ENCODE results near the gene RGS11. TPM values are rescaled to one million over a fixed set of nuclear protein-coding genes. Genes with fewer than 3 reads are reported as not detected.

Gene RGS11
- total RNA-seq, 1 experiment from 2014 or later, result 10.2 TPM

GRCh38 chr16:324201-324450 lies 48.4 kb upstream of the RGS11 start:
- in situ Hi-C loops (cut with HindIII; ENCODE audit: low pct_unique_long_range_greater_than_20kb, low sequenced_read_pairs) (no loop called here), intact Hi-C loops (cut with micrococcal nuclease; ENCODE audit: unreplicated experiment) (no loop called here)
- no TSS peak for BruUV-seq (replicated peaks)
- Histone ChIP-seq H3K9me3 (ENCODE audit: control insufficient read depth, insufficient read depth, low read depth, low read length) (no peaks in the 10 kb centered on the region), H3K27me3 (ENCODE audit: control insufficient read depth, insufficient read depth, low read length) (no peaks in the 10 kb centered on the region), H3K4me3 (ENCODE audit: low read depth in 2 of 2, low read length in 2 of 2) (no peak overlapping the region), H3K4me1 (ENCODE audit: control insufficient read depth, insufficient read depth, low read length) (peaks cover 40% of the 10 kb centered on the region), H3K36me3 (ENCODE audit: control insufficient read depth, insufficient read depth, low read length) (no peaks in the 10 kb centered on the region), H3K27ac (ENCODE audit: low read length) (peak overlapping the region; percentile 74; the same call in 1 of the 2 replicates)
- POLR2A ChIA-PET, result interaction anchor here (0.6 kb wide), 1 partner anchor 103 kb away, joined by 6 read pairs; no protein-coding TSS in a partner anchor
- CTCF ChIA-PET, result no interaction called here
- DNase-seq (ENCODE audit: low read depth, low spot score), result no peak
- TF ChIP-seq REST (IDR thresholded peaks at IDR 0.05; ENCODE audit: insufficient read depth in 1 of 2, low read depth in 2 of 2, low read length in 1 of 2) (no peak), TCF7L2 (IDR thresholded peaks at IDR 0.05; ENCODE audit: low read depth, low read length) (no peak), SIN3A (IDR thresholded peaks at IDR 0.05; ENCODE audit: borderline replicate concordance, insufficient read depth, low read depth, low read length) (no peak), POLR2AphosphoS5 (IDR thresholded peaks at IDR 0.05; ENCODE audit: low read depth, low read length) (no peak)
- TF ChIP-seq, protein P1, sequence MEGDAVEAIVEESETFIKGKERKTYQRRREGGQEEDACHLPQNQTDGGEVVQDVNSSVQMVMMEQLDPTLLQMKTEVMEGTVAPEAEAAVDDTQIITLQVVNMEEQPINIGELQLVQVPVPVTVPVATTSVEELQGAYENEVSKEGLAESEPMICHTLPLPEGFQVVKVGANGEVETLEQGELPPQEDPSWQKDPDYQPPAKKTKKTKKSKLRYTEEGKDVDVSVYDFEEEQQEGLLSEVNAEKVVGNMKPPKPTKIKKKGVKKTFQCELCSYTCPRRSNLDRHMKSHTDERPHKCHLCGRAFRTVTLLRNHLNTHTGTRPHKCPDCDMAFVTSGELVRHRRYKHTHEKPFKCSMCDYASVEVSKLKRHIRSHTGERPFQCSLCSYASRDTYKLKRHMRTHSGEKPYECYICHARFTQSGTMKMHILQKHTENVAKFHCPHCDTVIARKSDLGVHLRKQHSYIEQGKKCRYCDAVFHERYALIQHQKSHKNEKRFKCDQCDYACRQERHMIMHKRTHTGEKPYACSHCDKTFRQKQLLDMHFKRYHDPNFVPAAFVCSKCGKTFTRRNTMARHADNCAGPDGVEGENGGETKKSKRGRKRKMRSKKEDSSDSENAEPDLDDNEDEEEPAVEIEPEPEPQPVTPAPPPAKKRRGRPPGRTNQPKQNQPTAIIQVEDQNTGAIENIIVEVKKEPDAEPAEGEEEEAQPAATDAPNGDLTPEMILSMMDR (IDR thresholded peaks at IDR 0.05), result no peak
- no peak for ATAC-seq

DNA sequence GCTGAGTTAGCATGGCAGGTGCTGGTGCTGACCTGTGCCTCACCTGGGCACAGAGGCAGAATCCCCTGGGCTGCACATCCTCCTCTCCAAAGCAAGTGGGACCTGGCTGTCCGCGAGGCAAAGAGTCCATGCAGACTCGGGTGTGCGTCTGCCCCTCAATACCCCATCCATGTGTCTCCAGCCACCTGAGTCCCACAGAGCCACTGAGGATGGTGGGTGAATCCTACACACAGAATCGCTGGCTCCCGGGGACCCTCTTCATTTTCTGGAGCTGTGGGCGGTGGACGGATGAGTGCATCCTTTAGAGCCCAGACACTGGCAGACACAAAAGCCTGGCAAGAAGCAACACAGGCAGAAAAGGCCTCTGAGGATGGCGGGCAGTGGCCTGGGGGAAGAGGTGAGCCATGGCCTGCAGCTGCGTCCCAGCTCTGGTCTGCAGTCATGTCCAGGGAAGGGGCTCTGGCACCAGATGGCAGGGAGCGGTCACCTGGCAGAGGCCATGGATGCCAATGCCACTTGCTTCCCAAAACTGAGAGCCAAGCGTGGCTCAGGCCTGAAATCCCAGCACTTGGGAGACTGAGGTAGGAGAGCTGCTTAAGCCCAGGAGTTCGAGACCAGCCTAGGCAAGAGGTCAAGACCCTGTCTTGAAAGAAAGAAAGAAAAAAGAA lies 46.9 kb upstream of the RGS11 start:
- CTCF ChIA-PET, result no interaction called here
- in situ Hi-C loops (cut with HindIII; ENCODE audit: low pct_unique_long_range_greater_than_20kb, low sequenced_read_pairs) (no loop called here), intact Hi-C loops (cut with micrococcal nuclease; ENCODE audit: unreplicated experiment) (no loop called here)
- Histone ChIP-seq H3K4me1 (ENCODE audit: control insufficient read depth, insufficient read depth, low read length) (peaks cover 31% of the 10 kb centered on the region), H3K4me3 (ENCODE audit: low read depth in 2 of 2, low read length in 2 of 2) (no peak overlapping the region), H3K9me3 (ENCODE audit: control insufficient read depth, insufficient read depth, low read depth, low read length) (no peaks in the 10 kb centered on the region), H3K27ac (ENCODE audit: low read length) (no peak overlapping the region), H3K27me3 (ENCODE audit: control insufficient read depth, insufficient read depth, low read length) (no peaks in the 10 kb centered on the region), H3K36me3 (ENCODE audit: control insufficient read depth, insufficient read depth, low read length) (no peaks in the 10 kb centered on the region)
- ATAC-seq (no peak), DNase-seq (ENCODE audit: low read depth, low spot score) (no peak)
- TF ChIP-seq SIN3A (IDR thresholded peaks at IDR 0.05; ENCODE audit: borderline replicate concordance, insufficient read depth, low read depth, low read length) (no peak), REST (IDR thresholded peaks at IDR 0.05; ENCODE audit: insufficient read depth in 1 of 2, low read depth in 2 of 2, low read length in 1 of 2) (no peak), POLR2AphosphoS5 (IDR thresholded peaks at IDR 0.05; ENCODE audit: low read depth, low read length) (no peak), TCF7L2 (IDR thresholded peaks at IDR 0.05; ENCODE audit: low read depth, low read length) (no peak)
- TF ChIP-seq, protein P1 (IDR thresholded peaks at IDR 0.05), result no peak
- POLR2A ChIA-PET, result no interaction called here
- no TSS peak for BruUV-seq (replicated peaks)

Data from Panc1 (cell line).